ENCODE results near the gene GOLPH3. TPM values are rescaled to one million over a fixed set of nuclear protein-coding genes. Genes with fewer than 3 reads are reported as not detected.

GOLPH3 gene
- total and polyA plus RNA-seq, 2 of the 8 experiments (the other 6 are each of a cell fraction or from before 2014, with no cell fraction given) = 53.7 to 93.6 TPM

DNA sequence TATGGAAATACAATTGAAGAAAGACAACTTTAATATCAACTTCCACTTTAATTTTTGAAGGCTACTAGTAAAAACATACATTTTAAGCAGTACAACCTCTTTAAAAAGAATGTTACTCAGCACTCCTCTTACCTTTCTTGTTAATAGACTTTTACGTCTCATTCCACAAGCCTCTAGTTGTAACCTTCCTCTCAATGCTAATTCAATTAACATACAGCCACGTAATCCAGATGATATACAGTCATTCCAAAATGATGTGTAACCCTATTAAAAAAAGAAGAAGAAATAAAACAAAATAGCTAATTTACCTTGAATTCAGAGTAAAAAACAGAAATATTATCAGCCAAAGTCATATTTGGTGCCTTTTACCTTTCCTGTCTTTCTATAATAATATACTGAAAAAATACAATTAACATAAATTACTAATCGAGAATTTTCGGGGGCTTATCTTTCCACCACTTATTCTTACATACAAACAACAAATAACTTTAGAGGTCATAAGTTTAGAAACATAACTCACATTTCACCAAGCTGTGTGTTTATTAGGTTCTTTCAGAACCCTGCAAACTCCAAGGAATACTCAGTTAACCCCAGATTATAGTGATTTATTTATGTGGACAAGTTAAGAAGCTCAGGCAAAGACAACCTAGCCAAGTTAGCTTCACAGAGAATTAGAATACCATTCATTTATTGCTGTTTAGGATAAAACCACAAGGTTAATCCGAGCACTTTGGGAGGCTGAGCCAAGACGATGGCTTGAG lies 30.3 kb downstream of the GOLPH3 start (continued):
- TF ChIP-seq CHD7 (IDR thresholded peaks at IDR 0.05; ENCODE audit: insufficient replicate concordance, low read length) = no peak

Data from H1 (cell line).